HepG2 (cell line): ENCODE data around the gene DCTN3. TPM values are rescaled to one million over a fixed set of nuclear protein-coding genes. Genes with fewer than 3 reads are reported as not detected.

Experiments used
- CEBPG ChIP-seq: IDR thresholded peaks from 2 replicates; pipeline ENCODE4 v1.6.1; 2016
- GFI1 ChIP-seq: sonication (generic); formaldehyde crosslinking; IDR thresholded peaks from 2 replicates; pipeline ENCODE4 v1.5.0; 2020; ENCODE audit warnings: missing genetic modification reagents, mild to moderate bottlenecking, borderline replicate concordance
- KLF13 ChIP-seq: sonication (generic); formaldehyde crosslinking; IDR thresholded peaks from 2 replicates; pipeline ENCODE4 v1.4.0; 2020; ENCODE audit warnings: mild to moderate bottlenecking, missing genetic modification reagents
- ZEB1 ChIP-seq: IDR thresholded peaks from 2 replicates; pipeline ENCODE4 v1.6.1; 2012; ENCODE audit warnings: mild to moderate bottlenecking, low read depth, inconsistent platforms; ENCODE audit not compliant: insufficient replicate concordance
- ZKSCAN5 ChIP-seq: sonication (generic); formaldehyde crosslinking; IDR thresholded peaks from 2 replicates; pipeline ENCODE4 v1.5.1; 2020; ENCODE audit warnings: mild to moderate bottlenecking, missing genetic modification reagents
- ZNF34 ChIP-seq: sonication (generic); formaldehyde crosslinking; IDR thresholded peaks from 2 replicates; pipeline ENCODE4 v1.4.0; 2020; ENCODE audit warnings: mild to moderate bottlenecking, missing genetic modification reagents, borderline replicate concordance
- ZNF552 ChIP-seq: sonication (generic); formaldehyde crosslinking; IDR thresholded peaks from 2 replicates; pipeline ENCODE4 v1.9.0; 2022; ENCODE audit warnings: missing genetic modification reagents, mild to moderate bottlenecking, borderline replicate concordance
- ZNF777 ChIP-seq: sonication (generic); formaldehyde crosslinking; IDR thresholded peaks from 2 replicates; pipeline ENCODE4 v1.4.0; 2020; ENCODE audit warnings: missing genetic modification reagents
- polyA plus RNA-seq, 8 experiments: library from polyadenylated mRNA; depleted of rRNA in 3 of 8; stranded (reverse) in 7 of 8; unstranded in 1 of 8; fragments of >200 nt; fragmentation: Illumina TruSeq in 4 of 8; extraction: Trizol in 4 of 8; gene quantifications; 2 replicates each; pipeline versions ENCODE4 v1.2.1 to v1.2.3, GENCODE V29; 2011 to 2016; ENCODE audit warnings: low read depth in 4 of 8, missing spikeins in 1 of 8, mixed read lengths in 1 of 8; ENCODE audit not compliant: insufficient read depth in 1 of 8
- total RNA-seq, 5 experiments: library from RNA; depleted of rRNA; stranded (reverse); fragments of >200 nt; fragmentation: Illumina TruSeq; extraction: Trizol; gene quantifications; 2 replicates each; pipeline ENCODE4 v1.2.3, GENCODE V29; 2016; ENCODE audit warnings: low read depth in 1 of 5
- TF ChIP-seq, protein P1 (sequence below): sonication (generic); formaldehyde crosslinking; conservative IDR thresholded peaks from 2 replicates; pipeline ENCODE4 v1.4.0; 2020; ENCODE audit warnings: missing genetic modification reagents
- TF ChIP-seq, protein P2 (sequence below): sonication (generic); formaldehyde crosslinking; IDR thresholded peaks from 2 replicates; pipeline ENCODE4 v1.4.0; 2020; ENCODE audit warnings: mild to moderate bottlenecking, missing genetic modification reagents
- TF ChIP-seq, protein P3 (sequence below): sonication (generic); formaldehyde crosslinking; conservative IDR thresholded peaks from 2 replicates; pipeline ENCODE4 v1.4.0; 2020; ENCODE audit warnings: missing genetic modification reagents
- TF ChIP-seq, protein P4 (sequence below): sonication (generic); formaldehyde crosslinking; IDR thresholded peaks from 2 replicates; pipeline ENCODE4 v1.5.0; 2020; ENCODE audit warnings: mild to moderate bottlenecking, missing genetic modification reagents, borderline replicate concordance
- TF ChIP-seq, protein P5 (sequence below): sonication (generic); formaldehyde crosslinking; IDR thresholded peaks from 2 replicates; pipeline ENCODE4 v1.8.1; 2023; ENCODE audit warnings: mild to moderate bottlenecking, inconsistent platforms, moderate library complexity, missing genetic modification reagents, borderline replicate concordance

The DCTN3 gene
- total and polyA plus RNA-seq, 2 of the 13 experiments (the other 11 are each of a cell fraction or from before 2014, with no cell fraction given), result 27.4 to 34.5 TPM

DNA sequence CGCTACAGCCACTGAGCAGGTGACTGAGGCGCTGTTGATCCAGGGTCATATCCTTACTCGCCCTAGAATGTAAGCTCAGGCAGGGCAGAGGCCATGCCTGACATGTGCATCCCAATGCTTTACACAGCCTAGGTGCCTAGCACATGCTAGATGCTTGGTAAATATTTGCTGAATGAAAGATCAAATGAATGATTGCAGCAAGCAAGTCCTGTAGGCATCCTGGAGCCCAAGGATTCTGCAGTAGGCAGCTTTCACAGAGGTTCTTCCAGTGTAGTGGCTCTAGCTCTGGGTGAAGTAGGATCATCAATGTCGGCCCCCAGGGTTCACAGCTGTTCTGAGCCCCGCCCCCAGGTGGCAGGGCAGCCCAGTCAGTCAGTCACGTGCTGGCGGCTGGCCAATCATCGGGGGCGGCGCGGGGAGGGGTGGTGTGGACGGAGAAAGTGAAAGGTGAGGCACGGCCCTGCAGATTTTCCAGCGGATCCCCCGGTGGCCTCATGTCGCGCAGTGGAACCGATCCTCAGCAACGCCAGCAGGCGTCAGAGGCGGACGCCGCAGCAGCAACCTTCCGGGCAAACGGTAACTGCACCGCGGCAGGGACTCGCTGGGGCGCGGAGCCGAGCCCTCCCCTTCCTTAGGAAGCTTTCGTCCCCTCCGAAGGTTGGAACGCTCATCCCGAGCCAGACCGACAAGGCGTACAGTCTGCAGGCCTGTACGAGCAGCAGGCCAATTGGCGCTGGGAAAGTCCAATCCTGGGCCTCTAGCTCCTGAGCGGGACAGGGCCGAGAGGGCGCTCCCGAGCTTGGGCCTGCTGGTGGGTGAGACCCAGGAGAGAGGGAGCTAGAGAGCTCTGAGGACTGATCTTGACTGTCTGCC, 26.2 kb upstream of the DCTN3 start, which contains the start of gene GALT (continued):
- TF ChIP-seq ZKSCAN5 (CRISPR knock-in tag) (no peak; the same call in 1 of the 2 replicates), CEBPG (peak; percentile 33; the same call in 1 of the 2 replicates), KLF13 (CRISPR knock-in tag) (no peak; the same call in 1 of the 2 replicates), ZNF34 (no peak), ZEB1 (no peak), ZNF777 (CRISPR knock-in tag) (peak; percentile 83), GFI1 (CRISPR knock-in tag) (peak; percentile 71; the same call in 1 of the 2 replicates), ZNF552 (peak; percentile 87)
- TF ChIP-seq, protein P1, sequence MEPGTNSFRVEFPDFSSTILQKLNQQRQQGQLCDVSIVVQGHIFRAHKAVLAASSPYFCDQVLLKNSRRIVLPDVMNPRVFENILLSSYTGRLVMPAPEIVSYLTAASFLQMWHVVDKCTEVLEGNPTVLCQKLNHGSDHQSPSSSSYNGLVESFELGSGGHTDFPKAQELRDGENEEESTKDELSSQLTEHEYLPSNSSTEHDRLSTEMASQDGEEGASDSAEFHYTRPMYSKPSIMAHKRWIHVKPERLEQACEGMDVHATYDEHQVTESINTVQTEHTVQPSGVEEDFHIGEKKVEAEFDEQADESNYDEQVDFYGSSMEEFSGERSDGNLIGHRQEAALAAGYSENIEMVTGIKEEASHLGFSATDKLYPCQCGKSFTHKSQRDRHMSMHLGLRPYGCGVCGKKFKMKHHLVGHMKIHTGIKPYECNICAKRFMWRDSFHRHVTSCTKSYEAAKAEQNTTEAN (CRISPR knock-in tag), result peak; percentile 51
- TF ChIP-seq, protein P2, sequence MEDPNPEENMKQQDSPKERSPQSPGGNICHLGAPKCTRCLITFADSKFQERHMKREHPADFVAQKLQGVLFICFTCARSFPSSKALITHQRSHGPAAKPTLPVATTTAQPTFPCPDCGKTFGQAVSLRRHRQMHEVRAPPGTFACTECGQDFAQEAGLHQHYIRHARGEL (CRISPR knock-in tag), result no peak
- TF ChIP-seq, protein P3, sequence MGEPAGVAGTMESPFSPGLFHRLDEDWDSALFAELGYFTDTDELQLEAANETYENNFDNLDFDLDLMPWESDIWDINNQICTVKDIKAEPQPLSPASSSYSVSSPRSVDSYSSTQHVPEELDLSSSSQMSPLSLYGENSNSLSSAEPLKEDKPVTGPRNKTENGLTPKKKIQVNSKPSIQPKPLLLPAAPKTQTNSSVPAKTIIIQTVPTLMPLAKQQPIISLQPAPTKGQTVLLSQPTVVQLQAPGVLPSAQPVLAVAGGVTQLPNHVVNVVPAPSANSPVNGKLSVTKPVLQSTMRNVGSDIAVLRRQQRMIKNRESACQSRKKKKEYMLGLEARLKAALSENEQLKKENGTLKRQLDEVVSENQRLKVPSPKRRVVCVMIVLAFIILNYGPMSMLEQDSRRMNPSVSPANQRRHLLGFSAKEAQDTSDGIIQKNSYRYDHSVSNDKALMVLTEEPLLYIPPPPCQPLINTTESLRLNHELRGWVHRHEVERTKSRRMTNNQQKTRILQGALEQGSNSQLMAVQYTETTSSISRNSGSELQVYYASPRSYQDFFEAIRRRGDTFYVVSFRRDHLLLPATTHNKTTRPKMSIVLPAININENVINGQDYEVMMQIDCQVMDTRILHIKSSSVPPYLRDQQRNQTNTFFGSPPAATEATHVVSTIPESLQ, result no peak
- TF ChIP-seq, protein P4, sequence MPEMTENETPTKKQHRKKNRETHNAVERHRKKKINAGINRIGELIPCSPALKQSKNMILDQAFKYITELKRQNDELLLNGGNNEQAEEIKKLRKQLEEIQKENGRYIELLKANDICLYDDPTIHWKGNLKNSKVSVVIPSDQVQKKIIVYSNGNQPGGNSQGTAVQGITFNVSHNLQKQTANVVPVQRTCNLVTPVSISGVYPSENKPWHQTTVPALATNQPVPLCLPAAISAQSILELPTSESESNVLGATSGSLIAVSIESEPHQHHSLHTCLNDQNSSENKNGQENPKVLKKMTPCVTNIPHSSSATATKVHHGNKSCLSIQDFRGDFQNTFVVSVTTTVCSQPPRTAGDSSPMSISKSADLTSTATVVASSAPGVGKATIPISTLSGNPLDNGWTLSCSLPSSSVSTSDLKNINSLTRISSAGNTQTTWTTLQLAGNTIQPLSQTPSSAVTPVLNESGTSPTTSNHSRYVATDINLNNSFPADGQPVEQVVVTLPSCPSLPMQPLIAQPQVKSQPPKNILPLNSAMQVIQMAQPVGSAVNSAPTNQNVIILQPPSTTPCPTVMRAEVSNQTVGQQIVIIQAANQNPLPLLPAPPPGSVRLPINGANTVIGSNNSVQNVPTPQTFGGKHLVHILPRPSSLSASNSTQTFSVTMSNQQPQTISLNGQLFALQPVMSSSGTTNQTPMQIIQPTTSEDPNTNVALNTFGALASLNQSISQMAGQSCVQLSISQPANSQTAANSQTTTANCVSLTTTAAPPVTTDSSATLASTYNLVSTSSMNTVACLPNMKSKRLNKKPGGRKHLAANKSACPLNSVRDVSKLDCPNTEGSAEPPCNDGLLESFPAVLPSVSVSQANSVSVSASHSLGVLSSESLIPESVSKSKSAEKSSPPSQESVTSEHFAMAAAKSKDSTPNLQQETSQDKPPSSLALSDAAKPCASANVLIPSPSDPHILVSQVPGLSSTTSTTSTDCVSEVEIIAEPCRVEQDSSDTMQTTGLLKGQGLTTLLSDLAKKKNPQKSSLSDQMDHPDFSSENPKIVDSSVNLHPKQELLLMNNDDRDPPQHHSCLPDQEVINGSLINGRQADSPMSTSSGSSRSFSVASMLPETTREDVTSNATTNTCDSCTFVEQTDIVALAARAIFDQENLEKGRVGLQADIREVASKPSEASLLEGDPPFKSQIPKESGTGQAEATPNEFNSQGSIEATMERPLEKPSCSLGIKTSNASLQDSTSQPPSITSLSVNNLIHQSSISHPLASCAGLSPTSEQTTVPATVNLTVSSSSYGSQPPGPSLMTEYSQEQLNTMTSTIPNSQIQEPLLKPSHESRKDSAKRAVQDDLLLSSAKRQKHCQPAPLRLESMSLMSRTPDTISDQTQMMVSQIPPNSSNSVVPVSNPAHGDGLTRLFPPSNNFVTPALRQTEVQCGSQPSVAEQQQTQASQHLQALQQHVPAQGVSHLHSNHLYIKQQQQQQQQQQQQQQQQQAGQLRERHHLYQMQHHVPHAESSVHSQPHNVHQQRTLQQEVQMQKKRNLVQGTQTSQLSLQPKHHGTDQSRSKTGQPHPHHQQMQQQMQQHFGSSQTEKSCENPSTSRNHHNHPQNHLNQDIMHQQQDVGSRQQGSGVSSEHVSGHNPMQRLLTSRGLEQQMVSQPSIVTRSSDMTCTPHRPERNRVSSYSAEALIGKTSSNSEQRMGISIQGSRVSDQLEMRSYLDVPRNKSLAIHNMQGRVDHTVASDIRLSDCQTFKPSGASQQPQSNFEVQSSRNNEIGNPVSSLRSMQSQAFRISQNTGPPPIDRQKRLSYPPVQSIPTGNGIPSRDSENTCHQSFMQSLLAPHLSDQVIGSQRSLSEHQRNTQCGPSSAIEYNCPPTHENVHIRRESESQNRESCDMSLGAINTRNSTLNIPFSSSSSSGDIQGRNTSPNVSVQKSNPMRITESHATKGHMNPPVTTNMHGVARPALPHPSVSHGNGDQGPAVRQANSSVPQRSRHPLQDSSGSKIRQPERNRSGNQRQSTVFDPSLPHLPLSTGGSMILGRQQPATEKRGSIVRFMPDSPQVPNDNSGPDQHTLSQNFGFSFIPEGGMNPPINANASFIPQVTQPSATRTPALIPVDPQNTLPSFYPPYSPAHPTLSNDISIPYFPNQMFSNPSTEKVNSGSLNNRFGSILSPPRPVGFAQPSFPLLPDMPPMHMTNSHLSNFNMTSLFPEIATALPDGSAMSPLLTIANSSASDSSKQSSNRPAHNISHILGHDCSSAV (CRISPR knock-in tag), result no peak
- TF ChIP-seq, protein P5, sequence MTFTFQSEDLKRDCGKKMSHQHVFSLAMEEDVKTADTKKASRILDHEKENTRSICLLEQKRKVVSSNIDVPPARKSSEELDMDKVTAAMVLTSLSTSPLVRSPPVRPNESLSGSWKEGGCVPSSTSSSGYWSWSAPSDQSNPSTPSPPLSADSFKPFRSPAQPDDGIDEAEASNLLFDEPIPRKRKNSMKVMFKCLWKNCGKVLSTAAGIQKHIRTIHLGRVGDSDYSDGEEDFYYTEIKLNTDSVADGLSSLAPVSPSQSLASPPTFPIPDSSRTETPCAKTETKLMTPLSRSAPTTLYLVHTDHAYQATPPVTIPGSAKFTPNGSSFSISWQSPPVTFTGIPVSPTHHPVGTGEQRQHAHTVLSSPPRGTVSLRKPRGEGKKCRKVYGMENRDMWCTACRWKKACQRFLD (CRISPR knock-in tag), result no peak
